ENCODE results near the gene ADARB2. TPM values are rescaled to one million over a fixed set of nuclear protein-coding genes. Genes with fewer than 3 reads are reported as not detected.

ADARB2 gene
- polyA plus RNA-seq, 3 donors = not detected

DNA sequence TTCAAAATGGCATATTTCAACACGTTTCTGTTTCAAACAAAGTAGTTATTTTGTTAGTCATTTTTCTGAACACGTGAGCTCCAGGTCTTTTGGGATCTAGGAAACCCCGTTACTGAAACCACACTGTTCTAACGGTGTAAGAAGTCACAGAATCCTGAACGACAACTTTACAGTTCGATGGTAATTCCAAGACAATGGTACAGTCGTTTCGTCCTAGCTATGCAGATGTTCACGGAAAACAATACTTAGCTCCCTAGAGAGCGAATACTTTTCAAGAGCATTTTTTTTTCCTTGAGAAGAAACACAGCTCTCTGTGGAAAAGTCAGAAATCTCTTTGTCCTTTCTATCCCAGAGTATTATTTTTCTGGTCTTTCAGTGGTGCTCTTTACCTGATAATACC, 254.1 kb downstream of the ADARB2 start:
- no peaks in the 10 kb centered on the region for H4K20me1 ChIP-seq (ENCODE audit: insufficient read depth, low read length)
- no peak overlapping the region for H3K27ac ChIP-seq (ENCODE audit: low read depth in 1 of 2, low read length in 2 of 2)
- no peak for DNase-seq
- H3K4me2 ChIP-seq (replicated peaks; ENCODE audit: extremely low read depth, low read length, poor library complexity, severe bottlenecking) = no peak overlapping the region
- no peaks in the 10 kb centered on the region for H3K27me3 ChIP-seq (ENCODE audit: control insufficient read depth in 2 of 2, insufficient read depth in 2 of 2, low read length in 2 of 2)
- WGBS (ENCODE audit: insufficient coverage) = 61% methylated on average over 9 of the region's 10 CpGs
- H3K27me3 Mint-ChIP-seq (ENCODE audit: low read depth in 3 of 3) = peaks cover 0 to 6% (median 1%) of the 10 kb centered on the region in 3 donors
- intact Hi-C loops (cut with micrococcal nuclease) = no loop called here
- H3K4me1 ChIP-seq (ENCODE audit: control insufficient read depth in 1 of 2, insufficient read depth in 2 of 2, low read length in 2 of 2) = no peaks in the 10 kb centered on the region
- H3K9me3 Mint-ChIP-seq = peaks cover 3 to 13% (median 7%) of the 10 kb centered on the region in 7 donors
- H2AFZ ChIP-seq (ENCODE audit: insufficient read depth, low read depth, low read length, poor library complexity, severe bottlenecking) = no peak overlapping the region
- H3K79me2 ChIP-seq (ENCODE audit: insufficient read depth, low read length) = no peaks in the 10 kb centered on the region
- no peak overlapping the region for H3K27ac Mint-ChIP-seq
- no peaks in the 10 kb centered on the region for H3K4me1 Mint-ChIP-seq
- H3K36me3 Mint-ChIP-seq = no peaks in the 10 kb centered on the region
- H3K4me3 Mint-ChIP-seq = no peak overlapping the region
- H3K9ac ChIP-seq (ENCODE audit: insufficient read depth, low read length, poor library complexity, severe bottlenecking) = no peak overlapping the region
- H3K4me3 ChIP-seq (replicated peaks in 1 of 3; ENCODE audit: low read depth in 2 of 3, low read length in 3 of 3) = no peak overlapping the region
- H3K9me3 ChIP-seq (replicated peaks in 1 of 2; ENCODE audit: control insufficient read depth in 1 of 2, insufficient read depth in 1 of 2, low read length in 2 of 2) = peaks cover 6 to 13% of the 10 kb centered on the region in 2 donors
- TF ChIP-seq, protein P1, sequence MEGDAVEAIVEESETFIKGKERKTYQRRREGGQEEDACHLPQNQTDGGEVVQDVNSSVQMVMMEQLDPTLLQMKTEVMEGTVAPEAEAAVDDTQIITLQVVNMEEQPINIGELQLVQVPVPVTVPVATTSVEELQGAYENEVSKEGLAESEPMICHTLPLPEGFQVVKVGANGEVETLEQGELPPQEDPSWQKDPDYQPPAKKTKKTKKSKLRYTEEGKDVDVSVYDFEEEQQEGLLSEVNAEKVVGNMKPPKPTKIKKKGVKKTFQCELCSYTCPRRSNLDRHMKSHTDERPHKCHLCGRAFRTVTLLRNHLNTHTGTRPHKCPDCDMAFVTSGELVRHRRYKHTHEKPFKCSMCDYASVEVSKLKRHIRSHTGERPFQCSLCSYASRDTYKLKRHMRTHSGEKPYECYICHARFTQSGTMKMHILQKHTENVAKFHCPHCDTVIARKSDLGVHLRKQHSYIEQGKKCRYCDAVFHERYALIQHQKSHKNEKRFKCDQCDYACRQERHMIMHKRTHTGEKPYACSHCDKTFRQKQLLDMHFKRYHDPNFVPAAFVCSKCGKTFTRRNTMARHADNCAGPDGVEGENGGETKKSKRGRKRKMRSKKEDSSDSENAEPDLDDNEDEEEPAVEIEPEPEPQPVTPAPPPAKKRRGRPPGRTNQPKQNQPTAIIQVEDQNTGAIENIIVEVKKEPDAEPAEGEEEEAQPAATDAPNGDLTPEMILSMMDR (IDR thresholded peaks at IDR 0.05) = no peak
- H3K36me3 ChIP-seq (replicated peaks in 1 of 2; ENCODE audit: control insufficient read depth in 1 of 2, insufficient read depth in 2 of 2, low read length in 2 of 2) = no peaks in the 10 kb centered on the region

DNA sequence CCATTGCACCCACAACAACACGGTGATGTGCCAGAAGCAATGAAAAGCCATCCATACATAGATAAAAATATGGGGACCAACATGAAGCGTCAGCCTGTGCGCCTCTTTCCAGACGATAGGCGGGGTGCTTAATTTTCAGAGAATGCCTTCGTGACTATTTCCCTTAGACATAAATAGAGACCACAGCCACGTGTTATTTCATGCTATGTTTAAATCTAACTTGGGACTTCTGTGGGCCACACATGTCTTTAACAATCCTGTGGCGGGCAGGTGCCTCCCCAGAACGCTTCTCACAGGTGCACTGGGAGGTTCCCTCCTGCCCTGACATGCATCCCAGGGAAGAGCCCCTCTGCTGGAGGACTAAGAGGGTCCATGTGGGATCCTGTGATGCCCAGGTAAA, 259.7 kb downstream of the ADARB2 start:
- TF ChIP-seq, protein P1 (IDR thresholded peaks at IDR 0.05) = no peak
- H3K4me3 ChIP-seq (replicated peaks in 1 of 3; ENCODE audit: low read depth in 2 of 3, low read length in 3 of 3) = no peak overlapping the region
- H3K4me1 ChIP-seq (ENCODE audit: control insufficient read depth in 1 of 2, insufficient read depth in 2 of 2, low read length in 2 of 2) = no peaks in the 10 kb centered on the region
- H3K9ac ChIP-seq (ENCODE audit: insufficient read depth, low read length, poor library complexity, severe bottlenecking) = no peak overlapping the region
- no peaks in the 10 kb centered on the region for H3K79me2 ChIP-seq (ENCODE audit: insufficient read depth, low read length)
- Mint-ChIP-seq H3K4me1 (no peaks in the 10 kb centered on the region), H3K27ac (no peak overlapping the region), H3K4me3 (no peak overlapping the region), H3K27me3 (ENCODE audit: low read depth in 3 of 3) (peaks cover 0 to 6% (median 0%) of the 10 kb centered on the region in 3 donors), H3K36me3 (no peaks in the 10 kb centered on the region), H3K9me3 (peaks cover 8 to 23% (median 17%) of the 10 kb centered on the region in 7 donors)
- WGBS (ENCODE audit: insufficient coverage) = 93% methylated on average over 9 of the region's 9 CpGs
- intact Hi-C loops (cut with micrococcal nuclease) = no loop called here
- H3K4me2 ChIP-seq (replicated peaks; ENCODE audit: extremely low read depth, low read length, poor library complexity, severe bottlenecking) = no peak overlapping the region
- H3K27ac ChIP-seq (ENCODE audit: low read depth in 1 of 2, low read length in 2 of 2) = no peak overlapping the region
- H3K27me3 ChIP-seq (ENCODE audit: control insufficient read depth in 2 of 2, insufficient read depth in 2 of 2, low read length in 2 of 2) = no peaks in the 10 kb centered on the region
- H3K36me3 ChIP-seq (replicated peaks in 1 of 2; ENCODE audit: control insufficient read depth in 1 of 2, insufficient read depth in 2 of 2, low read length in 2 of 2) = no peaks in the 10 kb centered on the region
- H4K20me1 ChIP-seq (ENCODE audit: insufficient read depth, low read length) = no peaks in the 10 kb centered on the region
- H2AFZ ChIP-seq (ENCODE audit: insufficient read depth, low read depth, low read length, poor library complexity, severe bottlenecking) = no peak overlapping the region
- no peak for DNase-seq
- H3K9me3 ChIP-seq (replicated peaks in 1 of 2; ENCODE audit: control insufficient read depth in 1 of 2, insufficient read depth in 1 of 2, low read length in 2 of 2) = peaks cover 6 to 32% of the 10 kb centered on the region in 2 donors
